HCT116 (cell line): Measurements from ENCODE around the gene ANKRD63.

ENCODE experiments used
- ATF3 ChIP-seq: IDR thresholded peaks from 2 replicates; pipeline ENCODE4 v1.6.1; 2012
- CBX3 ChIP-seq: IDR thresholded peaks from 2 replicates; pipeline ENCODE4 v1.6.1; 2012; ENCODE audit warnings: low read depth
- EGR1 ChIP-seq: IDR thresholded peaks from 2 replicates; pipeline ENCODE4 v1.6.1; 2012; ENCODE audit warnings: low read depth
- FOSL1 ChIP-seq: IDR thresholded peaks from 2 replicates; pipeline ENCODE4 v1.6.1; 2012; ENCODE audit warnings: low read depth
- POLR2A ChIP-seq: IDR thresholded peaks from 2 replicates; pipeline ENCODE4 v1.7.0; 2011; ENCODE audit warnings: borderline replicate concordance; ENCODE audit not compliant: insufficient read depth, insufficient read length; ENCODE audit errors: extremely low read depth
- POLR2AphosphoS5 ChIP-seq: IDR thresholded peaks from 2 replicates; pipeline ENCODE4 v1.6.1; 2011; ENCODE audit warnings: mild to moderate bottlenecking, low read depth, low read length, moderate library complexity
- SP1 ChIP-seq: IDR thresholded peaks from 2 replicates; pipeline ENCODE4 v1.6.1; 2012; ENCODE audit warnings: low read depth
- TF ChIP-seq, protein P1 (sequence below), 3 experiments: fragments of 200-600 bp in 1 of 3; sonication (generic) in 1 of 3; IDR thresholded peaks in 2 of 3; conservative IDR thresholded peaks in 1 of 3; 2 replicates each; pipeline ENCODE4 v1.5.1; 2012 to 2017; ENCODE audit warnings: low read depth in 2 of 3, low read length in 2 of 3, antibody characterized with exemption in 1 of 3, borderline replicate concordance in 1 of 3, control low read depth in 1 of 3, mild to moderate bottlenecking in 1 of 3, mixed read lengths in 1 of 3, mixed run types in 1 of 3, moderate library complexity in 1 of 3; ENCODE audit not compliant: insufficient read depth in 1 of 3

- TF ChIP-seq, protein P1, sequence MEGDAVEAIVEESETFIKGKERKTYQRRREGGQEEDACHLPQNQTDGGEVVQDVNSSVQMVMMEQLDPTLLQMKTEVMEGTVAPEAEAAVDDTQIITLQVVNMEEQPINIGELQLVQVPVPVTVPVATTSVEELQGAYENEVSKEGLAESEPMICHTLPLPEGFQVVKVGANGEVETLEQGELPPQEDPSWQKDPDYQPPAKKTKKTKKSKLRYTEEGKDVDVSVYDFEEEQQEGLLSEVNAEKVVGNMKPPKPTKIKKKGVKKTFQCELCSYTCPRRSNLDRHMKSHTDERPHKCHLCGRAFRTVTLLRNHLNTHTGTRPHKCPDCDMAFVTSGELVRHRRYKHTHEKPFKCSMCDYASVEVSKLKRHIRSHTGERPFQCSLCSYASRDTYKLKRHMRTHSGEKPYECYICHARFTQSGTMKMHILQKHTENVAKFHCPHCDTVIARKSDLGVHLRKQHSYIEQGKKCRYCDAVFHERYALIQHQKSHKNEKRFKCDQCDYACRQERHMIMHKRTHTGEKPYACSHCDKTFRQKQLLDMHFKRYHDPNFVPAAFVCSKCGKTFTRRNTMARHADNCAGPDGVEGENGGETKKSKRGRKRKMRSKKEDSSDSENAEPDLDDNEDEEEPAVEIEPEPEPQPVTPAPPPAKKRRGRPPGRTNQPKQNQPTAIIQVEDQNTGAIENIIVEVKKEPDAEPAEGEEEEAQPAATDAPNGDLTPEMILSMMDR (IDR thresholded peaks at IDR 0.05 in 2 of 3, conservative IDR thresholded peaks at IDR 0.05 in 1 of 3; ENCODE audit: borderline replicate concordance in 1 of 3, insufficient read depth in 1 of 3, low read depth in 2 of 3, low read length in 2 of 3), result no peak
- TF ChIP-seq EGR1 (no peak), SP1 (no peak), POLR2AphosphoS5 (no peak), FOSL1 (no peak), ATF3 (no peak), CBX3 (no peak), POLR2A (no peak)
These were observed 50.2 kb downstream of the ANKRD63 start for GRCh38 chr15:40232625-40233070.
